Activated CD8-positive, alpha-beta memory T cell treated with anti-CD3 and anti-CD28 coated beads, Interleukin-2, amount 50 U/mL, for 1 hour (primary cell): ENCODE data around the gene OLFML1.

Source experiments
- DNase-seq: peaks from one replicate; pipeline ENCODE4 v3.0.0-alpha.2; 2020; ENCODE audit errors: extremely low read depth

The OLFML1 gene

GRCh38 chr11:7480113-7480512 is 5.2 kb upstream of the OLFML1 start:
- no peak for DNase-seq

- DNase-seq: no peak
These were observed 1.2 kb upstream of the OLFML1 start for GRCh38 chr11:7484131-7484530.

- DNase-seq: no peak
These were observed 661 bp upstream of the OLFML1 start for GRCh38 chr11:7484645-7485044.

GRCh38 chr11:7486098-7486780 is 933 bp downstream of the OLFML1 start:
- no peak for DNase-seq

- DNase-seq: no peak
These were observed 1.5 kb downstream of the OLFML1 start for GRCh38 chr11:7486781-7487140.

GRCh38 chr11:7487360-7487759 is 2.1 kb downstream of the OLFML1 start:
- DNase-seq: no peak

- no peak for DNase-seq
These were observed 3.4 kb downstream of the OLFML1 start for GRCh38 chr11:7488681-7489080.

- DNase-seq: no peak
These were observed 4.1 kb downstream of the OLFML1 start for GRCh38 chr11:7489376-7489775.

GRCh38 chr11:7490054-7490453 is 4.7 kb downstream of the OLFML1 start:
- no peak for DNase-seq

GRCh38 chr11:7490535-7490934 is 5.2 kb downstream of the OLFML1 start:
- DNase-seq: no peak

GRCh38 chr11:7492253-7492652 is 6.9 kb downstream of the OLFML1 start:
- no peak for DNase-seq

GRCh38 chr11:7493670-7494069 is 8.4 kb downstream of the OLFML1 start:
- no peak for DNase-seq

- DNase-seq: no peak
These were observed 8.9 kb downstream of the OLFML1 start for GRCh38 chr11:7494086-7494745.

- no peak for DNase-seq
These were observed 10.7 kb downstream of the OLFML1 start for GRCh38 chr11:7495882-7496551.

- DNase-seq: no peak
These were observed 12.9 kb downstream of the OLFML1 start for GRCh38 chr11:7498193-7498592.

GRCh38 chr11:7499081-7499480 is 13.8 kb downstream of the OLFML1 start:
- no peak for DNase-seq

GRCh38 chr11:7500251-7500650 is 14.9 kb downstream of the OLFML1 start:
- DNase-seq: no peak

GRCh38 chr11:7501251-7501650 is 15.9 kb downstream of the OLFML1 start:
- no peak for DNase-seq

- no peak for DNase-seq
These were observed 16.6 kb downstream of the OLFML1 start for GRCh38 chr11:7501894-7502293.

GRCh38 chr11:7506243-7506642 is 20.9 kb downstream of the OLFML1 start:
- DNase-seq: no peak

GRCh38 chr11:7508087-7508486 is 22.8 kb downstream of the OLFML1 start:
- no peak for DNase-seq

GRCh38 chr11:7509966-7510365 is 24.7 kb downstream of the OLFML1 start:
- no peak for DNase-seq

- DNase-seq: no peak
These were observed 26.1 kb downstream of the OLFML1 start for GRCh38 chr11:7511401-7511800.
